GM21367 (cell line): ENCODE results near the gene TCL1A.
A peak's percentile ranks its signal among the peaks of the same experiment; 100 is the strongest.
"Not testable (repeated sequence)": the region's sequence is repeated elsewhere in the genome, so short reads cannot be mapped to it uniquely, and the experiment has no call there.

Experiments used
- ATAC-seq: cut with Tn5 transposase; IDR thresholded peaks from one replicate; pipeline ENCODE4 v1.9.1; 2021; ENCODE audit not compliant: unreplicated experiment

The TCL1A gene, protein sequence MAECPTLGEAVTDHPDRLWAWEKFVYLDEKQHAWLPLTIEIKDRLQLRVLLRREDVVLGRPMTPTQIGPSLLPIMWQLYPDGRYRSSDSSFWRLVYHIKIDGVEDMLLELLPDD

DNA sequence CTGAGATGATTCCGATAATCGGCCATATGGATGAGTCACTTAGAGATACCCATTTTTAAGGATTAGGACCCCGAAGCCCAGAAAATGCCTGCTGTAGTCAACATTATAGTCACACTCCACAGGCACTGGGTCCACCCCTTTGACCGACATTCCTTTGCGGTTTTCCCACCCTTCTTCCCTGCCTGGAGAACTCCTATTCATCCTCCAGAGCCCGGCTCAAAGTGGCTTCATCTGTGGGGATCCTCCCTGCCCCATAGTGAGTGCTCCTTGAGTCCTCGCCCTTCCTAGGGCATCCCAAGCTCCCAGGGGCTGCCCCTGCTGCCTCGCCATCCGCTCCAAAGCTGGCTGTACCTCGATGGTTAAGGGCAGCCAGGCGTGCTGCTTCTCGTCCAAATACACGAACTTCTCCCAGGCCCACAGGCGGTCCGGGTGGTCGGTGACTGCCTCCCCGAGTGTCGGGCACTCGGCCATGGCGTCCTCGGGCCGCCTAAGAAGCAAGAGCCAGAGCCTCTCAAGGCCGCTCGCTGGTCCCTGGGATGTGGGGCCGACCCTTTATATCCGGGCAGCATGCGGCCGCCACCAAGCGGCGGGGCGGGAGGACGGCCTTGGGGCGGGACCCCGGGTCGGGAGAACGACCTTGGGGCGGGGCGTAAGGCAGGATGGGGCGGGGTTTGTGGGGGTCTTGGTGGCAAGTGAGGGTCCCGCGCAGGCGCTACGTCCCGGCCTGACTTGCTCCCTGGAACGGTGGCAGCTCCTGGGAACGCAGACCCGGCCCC lies at the start of gene TCL1A:
TCL1A (minus strand) TSS at position 530 of the 776 bp plus-strand sequence; CDS start at position 471, 59 bp downstream.
- peak; percentile 67 for ATAC-seq

DNA sequence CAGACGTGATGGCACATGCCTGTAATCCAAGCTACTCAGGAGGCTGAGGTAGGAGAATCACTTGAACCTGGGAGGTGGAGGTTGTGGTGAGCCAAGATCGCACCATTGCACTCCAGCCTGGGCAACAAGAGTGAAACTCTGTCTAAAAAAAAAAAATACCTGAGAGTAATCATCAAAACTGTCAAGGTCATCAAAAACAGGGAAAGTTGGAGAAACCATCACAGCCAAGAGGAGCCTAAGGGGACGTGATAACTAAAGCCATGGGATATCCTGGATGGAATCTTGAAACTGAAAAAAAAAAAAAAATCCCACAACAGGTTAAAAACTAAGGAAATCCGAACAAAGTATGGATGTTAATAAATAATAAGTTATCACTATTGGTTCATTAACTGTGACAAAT lies 49.1 kb upstream of the TCL1A start:
- ATAC-seq, result not testable (repeated sequence)

DNA sequence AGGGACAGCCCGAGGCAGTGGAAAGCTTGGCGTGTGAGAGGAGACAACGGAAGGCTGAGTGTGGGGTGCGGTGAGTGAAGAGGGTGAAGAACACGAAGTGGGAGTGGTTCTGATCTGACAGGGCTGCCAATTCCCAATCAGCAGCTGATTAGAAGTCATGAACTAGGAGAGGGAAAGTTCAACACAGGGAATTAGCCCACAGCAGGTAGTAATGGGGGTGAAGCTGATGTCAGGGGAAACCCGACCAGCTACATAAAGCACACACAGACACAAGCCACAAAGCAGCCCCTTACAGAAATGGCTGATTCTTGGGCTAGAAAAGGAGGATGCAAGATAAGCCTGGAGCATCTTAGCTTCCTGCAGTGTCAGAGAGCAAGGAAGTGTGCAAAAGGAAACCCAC lies 47.5 kb upstream of the TCL1A start:
- no peak for ATAC-seq

DNA sequence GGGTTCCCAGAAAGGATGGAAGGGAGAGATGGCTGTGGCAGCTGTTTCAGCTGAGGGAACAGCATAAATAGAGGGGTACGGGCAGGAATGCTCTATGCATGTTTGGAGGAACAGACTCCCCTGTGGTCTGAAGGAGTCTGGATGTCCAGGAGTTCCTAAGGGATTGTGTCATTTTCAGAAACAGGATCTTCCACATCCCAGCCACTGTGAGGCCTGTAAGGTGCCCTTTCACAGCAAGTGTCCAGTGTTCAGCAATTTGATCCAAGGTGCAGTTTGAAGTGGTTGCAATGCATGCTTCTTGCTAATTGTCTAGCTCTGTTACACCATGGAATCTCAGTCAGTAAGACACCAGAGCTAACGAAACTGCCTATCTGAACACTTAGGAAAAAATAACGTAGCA lies 46.7 kb upstream of the TCL1A start:
- ATAC-seq, result no peak

DNA sequence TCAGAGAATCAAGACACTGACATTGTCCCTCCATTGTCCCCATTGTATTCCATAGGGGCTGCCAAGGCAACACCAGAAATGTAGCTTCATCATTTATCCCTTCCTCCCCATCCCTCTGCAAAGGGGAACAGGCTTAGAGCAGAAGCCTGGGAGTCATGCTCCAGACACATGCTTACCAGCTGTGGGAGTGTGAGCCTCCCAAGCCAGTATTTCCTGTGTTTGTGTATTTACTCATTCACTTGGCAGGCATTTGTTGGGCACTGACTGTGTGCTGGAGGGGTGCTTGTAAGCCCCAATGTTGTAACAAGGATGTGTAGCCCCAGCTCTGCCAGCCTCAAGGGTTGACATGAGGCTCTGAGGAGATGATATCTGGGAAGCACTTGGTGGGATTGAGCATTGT lies 46.0 kb upstream of the TCL1A start:
- ATAC-seq, result no peak

DNA sequence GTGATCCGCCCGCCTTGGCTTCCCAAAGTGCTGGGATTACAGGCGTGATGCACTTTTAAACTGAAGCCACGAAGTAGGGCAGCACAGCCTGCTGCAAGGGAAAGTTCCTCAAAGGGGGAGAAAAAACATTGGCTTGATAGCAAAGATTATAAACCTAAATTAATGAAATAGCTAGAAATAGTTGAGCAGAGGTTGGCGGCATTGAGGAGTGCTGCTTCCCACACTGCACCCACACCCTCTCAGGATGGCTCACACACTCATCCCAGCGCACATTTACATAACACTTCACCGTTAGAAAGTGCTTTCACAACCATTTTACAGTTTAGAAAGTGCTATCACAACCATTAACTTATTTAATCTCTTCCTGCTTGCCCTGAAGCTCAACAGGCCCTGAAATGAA lies 44.4 kb upstream of the TCL1A start:
- ATAC-seq, result no peak

DNA sequence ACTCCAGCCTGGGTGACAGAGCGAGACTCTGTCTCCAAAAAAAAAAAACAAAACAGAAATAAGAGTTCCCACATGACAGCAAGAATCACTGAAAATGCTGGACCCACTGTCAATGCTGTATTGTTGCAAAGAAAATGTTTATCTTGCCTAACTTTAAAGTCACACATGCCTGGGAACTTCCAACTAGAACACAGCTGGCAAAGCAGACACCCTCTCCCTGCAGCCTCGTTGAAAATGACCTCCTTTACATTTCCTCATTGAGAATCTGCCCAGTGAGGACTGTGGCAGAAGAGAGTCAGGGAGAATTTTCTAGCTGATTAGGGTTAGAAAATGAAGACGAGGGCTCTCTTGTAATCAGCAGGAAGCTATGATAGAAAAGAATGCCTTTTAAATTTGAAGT lies 42.8 kb upstream of the TCL1A start:
- ATAC-seq, result no peak

DNA sequence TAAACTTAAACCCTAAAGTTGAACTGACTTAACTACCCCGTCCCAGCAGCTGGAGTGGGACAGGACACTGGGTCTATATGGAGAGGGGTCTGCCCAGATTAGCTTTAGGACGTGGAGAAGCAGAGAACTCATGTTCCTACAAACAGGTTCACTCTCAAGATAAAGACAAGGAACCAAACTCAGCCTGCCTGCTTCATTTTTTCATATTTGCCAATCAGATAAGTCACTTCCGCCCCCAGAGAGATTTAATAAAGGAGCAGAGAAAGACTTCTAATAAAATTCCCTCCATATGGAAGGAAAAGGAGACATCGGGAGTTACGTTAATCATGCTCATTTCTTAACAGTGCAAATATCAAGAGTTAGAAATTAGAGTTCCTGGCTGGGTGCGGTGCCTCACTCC lies 42.2 kb upstream of the TCL1A start:
- no peak for ATAC-seq

DNA sequence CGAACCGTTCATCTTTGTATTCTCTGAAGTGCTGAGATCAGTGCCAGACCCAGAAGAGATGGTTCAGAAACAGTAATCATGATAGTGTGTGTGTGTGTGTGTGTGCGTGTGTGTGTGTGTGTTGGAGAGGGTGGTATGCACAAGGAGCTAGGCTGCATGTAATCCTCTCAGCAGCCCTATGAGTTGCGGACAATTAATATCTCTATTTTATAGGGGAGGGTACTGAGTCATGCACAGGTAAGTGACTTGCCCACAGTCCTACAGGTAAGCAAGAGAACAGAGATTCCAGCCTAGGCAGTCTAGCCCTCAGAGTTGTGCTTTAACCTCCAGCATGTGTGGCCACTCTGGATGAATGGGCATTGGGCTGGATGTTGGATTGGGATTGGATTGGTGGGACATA lies 27.9 kb upstream of the TCL1A start:
- ATAC-seq, result no peak

DNA sequence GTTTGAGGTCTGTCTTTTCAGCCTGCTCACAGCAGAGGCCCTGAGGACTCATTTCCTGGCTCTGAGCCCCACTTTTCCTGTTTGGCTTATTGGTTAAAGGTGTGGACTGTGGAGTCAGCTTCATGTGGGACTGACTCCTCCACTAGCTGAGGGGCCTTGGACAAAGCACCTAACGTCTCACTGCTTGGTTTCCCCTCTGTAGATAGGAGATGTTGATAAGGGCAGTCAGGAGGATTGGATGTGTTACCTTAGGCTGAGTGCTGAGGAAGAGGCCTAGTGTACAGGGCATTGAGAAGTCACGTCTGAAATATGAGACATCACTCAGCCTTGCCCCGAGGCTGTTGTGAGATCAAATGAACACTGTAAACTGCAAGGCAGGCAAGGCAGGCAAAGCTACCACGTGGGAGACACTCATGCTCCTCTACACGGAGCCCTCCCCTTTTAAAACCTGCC lies 27.1 kb upstream of the TCL1A start:
- no peak for ATAC-seq

DNA sequence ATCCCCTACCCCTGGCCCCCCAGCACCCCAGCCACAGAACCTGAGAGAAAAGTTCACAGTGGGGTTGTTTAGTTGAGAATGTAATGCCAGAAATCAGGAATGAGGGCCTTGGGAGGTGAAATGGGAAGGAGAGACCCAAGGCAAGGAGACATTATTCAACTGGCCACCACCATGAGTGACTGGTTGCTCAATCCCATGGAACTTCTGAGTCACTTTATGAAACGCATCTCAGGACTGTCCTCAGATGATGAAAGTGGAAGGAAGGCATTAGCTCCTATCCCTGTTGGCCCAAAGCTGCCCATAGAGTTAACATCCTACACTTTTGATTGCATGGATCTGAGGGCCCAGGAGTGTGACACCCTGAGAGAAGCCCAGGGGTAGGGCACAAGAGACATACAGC lies 25.4 kb upstream of the TCL1A start:
- no peak for ATAC-seq

DNA sequence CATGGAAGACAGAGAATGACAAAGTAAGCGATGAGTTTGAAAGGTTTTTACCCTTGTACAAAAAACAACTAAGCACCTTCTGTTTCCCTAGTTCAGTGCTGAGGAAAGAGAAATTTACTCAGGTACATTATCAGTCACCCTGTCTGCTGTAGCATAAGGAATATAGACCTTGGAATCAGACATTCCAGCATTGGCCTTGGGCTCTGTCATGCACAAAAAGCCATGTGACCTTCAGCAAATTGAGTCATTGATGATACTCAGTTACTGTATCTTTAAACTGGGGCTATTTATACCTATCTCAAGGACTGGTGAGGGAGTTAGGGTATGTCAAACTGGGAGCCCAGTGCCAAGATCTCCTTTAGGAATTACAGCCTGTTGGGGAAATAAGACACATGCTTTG lies 19.3 kb upstream of the TCL1A start:
- ATAC-seq, result no peak

DNA sequence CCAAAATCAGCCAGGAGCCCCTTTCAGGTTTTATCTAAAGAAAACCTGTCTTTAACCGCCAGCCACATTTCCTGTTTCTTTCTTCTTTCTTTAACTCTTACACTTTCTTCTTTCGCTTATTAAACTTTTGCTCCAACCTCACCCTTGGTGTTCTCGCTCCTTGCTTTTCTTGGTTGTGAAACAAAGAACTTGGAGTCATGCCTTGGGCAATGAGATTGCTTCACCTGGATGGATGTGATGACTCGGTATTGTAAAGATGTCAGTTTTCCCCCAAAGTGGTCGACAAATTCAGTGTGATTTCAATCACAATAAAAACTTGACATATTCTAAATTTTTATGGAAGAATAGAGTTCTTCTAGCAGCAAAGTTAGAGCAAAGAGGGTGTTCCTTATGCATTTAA lies 16.2 kb upstream of the TCL1A start:
- no peak for ATAC-seq

DNA sequence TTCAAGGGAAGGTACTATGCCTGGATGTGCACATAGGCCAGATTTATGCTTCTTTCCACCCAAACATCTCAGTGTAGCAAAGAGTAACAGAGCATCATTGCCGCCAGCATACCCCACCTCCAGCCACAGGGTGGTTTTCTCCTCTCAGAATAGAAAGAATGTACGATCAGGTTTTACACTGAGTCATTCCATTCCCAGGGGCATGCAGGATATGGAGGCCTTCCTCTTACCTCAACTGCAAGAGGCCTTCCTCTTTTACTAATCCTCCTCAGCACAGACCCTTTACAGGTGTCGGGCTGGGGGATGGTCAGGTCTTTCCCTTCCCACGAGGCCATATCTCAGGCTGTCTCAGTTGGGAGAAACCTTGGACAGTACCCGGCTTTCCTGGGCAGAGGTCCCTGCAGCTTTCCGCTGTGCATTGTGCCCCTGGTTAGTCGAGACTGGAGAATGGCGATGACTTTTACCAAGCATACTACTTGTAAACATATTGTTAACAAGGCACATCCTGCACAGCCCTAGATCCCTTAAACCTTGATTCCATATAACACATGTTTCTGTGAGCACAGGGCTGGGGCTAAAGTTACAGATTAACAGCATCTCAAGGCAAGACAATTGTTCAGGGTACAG lies 15.6 kb upstream of the TCL1A start:
- ATAC-seq, result not testable (repeated sequence)

DNA sequence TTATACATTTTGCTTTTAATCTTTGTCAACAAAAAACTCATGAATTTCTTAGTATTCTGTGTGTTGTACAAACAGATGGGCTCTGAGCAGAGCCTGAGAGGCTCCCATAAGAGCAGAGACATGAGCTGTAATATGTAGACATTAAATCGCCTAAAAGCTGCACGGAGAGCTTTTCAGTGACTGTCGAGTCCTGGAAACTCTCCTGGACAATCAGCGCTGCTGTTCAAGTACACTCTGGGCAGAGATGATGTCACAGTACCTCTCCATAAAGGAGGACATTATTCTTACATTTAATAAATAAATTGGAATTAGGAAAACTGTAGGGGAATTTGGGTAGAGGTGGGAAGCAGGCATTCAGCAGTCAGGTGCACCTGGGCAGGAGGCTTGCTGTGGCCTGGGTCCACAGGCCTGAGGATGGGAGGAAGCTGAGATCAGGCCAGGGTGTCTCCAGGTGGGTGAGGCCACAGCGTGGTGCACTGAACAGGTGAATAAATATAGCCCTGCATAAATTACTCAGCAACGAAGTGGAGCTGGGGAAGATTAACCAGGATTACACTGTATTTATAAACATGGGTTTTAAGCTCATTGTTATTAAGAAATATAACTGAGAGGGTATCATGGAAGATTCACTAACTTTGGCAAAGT lies 13.3 kb upstream of the TCL1A start:
- ATAC-seq, result no peak

DNA sequence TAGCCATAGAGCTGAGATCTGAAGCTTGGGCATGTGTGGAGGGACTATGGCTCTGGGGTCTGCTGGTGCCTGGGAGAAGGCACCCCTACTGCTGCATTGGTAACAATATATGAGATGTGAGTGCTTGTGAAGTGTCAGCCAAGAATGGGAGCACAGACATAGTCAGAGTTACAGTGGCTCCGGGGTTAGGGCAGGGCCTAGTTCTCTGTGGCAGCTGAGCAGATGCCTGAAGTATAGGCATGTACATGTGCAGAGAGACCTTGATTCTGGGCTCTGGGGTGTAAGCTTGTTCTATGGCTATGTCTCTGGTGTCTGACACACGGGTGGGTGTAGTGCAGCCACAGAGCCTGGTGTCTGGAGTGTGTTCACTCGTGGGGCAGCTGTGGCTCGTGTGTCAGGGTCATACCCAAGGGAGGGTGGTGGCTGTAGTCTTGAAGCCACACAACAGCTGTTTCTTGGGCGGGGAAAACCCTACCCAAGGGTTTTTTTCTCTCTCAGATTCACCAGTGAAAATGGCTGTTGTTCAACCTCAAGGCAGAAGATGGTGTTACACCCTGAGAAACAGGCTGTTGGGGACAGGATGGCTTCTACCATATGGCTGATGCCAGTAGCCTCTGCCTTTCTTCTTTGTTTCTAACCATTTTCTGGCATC lies 11.9 kb upstream of the TCL1A start:
- ATAC-seq, result peak; percentile 73

DNA sequence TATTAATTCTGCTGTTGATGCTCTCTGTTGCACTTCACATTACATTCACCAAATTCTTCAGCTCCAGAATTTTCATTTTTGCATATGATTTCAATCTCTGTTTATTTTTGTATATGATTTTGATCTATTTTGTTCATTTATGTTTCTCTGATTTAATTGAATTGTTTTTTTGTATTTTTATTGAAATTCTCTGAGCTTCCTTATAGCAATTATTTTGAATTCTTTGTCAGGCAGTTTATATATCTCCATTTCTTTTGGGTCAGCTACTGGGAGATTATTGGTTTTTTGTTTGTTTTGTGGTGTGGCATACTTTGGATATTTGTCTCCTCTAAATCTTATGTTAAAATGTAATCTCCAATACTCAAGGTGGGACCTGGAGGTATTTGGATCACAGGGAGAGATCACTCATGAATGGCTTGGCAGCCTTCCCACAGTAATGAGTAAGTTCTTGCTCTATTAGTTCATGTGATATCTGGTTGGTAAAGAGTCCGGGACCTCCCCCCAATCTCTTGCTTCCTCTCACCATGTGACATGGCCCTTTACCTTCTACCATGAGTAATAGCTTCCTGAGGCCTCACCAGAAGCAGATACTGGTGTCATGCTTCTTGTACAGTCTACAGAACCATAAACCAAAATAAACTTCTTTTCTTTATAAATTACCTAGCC lies 8.7 kb upstream of the TCL1A start:
- ATAC-seq, result no peak

DNA sequence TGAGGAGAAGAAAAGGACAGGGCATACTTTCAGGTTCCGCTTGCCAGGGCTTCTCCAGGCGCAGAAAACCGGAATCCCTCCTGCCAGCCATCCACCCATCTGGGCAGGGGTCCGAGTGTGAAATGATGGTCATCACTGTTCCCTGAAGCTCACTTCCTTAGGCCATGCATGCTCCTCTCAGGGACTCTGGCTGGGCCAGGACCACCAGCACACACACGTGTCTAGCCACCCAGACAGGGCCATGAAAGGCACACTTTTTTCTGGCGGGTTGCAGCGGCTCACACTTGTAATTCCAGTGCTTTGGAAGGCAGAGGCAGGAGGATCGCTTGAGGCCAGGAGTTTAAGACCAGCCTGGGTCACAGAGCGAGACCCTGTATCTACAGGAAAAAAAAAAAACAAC lies 1.5 kb downstream of the TCL1A start:
- ATAC-seq, result no peak

DNA sequence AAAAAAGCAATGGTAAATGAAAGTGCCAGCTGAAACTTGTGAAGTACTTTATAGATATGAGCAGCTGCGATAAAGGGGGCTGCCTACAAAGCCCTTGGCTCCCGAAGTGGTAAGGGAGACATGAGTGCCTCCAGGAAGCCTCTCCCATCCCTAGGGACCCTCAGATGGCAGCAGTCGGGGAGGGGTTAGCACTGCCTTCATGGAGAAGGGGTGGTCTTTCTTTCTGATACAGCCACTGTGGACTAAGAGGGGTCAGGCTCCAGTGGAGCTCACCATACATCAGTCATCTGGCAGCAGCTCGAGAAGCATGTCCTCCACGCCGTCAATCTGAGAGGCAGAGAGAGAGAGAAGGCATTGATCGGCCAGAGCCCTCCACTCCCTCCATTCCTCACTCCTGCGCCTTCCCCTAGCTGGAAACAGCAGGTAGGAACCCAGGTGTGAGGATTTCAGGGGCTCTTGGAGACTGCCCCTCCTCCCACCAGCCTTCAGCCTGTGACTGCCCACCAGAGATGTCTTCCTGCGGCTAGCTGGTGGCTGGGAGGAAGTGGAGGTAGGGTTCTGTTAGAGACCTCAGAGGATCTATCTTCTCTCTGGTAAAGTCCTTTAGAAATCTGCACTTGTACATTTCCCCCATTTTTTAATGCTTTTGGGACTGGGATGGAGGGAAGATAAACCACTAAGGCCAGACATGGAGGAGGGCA lies 2.3 kb downstream of the TCL1A start:
- ATAC-seq, result peak; percentile 36

DNA sequence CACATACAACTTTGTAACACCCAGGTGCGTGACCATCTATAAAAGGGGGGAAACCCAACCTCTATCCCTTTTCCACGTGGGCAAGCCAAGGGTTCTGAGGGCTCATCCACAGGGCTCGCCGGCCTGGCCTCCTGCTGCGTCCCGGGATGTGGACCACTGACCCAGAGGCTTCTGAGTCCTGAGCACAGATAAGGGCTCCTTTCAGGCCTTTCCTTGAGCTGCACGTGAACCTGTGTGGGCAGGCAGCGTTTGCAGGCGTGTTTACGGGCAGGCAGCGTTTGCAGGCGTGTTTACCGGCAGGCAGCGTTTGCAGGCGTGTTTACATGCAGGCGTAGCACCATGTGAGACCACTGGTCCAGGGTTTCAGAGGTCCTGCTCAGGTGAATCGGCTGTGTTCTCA lies 3.8 kb downstream of the TCL1A start:
- ATAC-seq, result no peak
